Lower leg skin (tissue), 4 donors: ENCODE data around the gene SPEM3. TPM values are rescaled to one million over a fixed set of nuclear protein-coding genes. Genes with fewer than 3 reads are reported as not detected.

Experiments used
- DNase-seq, 2 donors: peaks; one replicate each; pipeline ENCODE4 v3.0.0-alpha.2; 2019; ENCODE audit warnings: low spot score in 2 of 2
- H3K4me3 ChIP-seq: fragments of 200-600 bp; sonication (generic); 2 replicates; pipeline ENCODE4 v1.5.1; 2017; ENCODE audit warnings: mild to moderate bottlenecking, low read depth; ENCODE audit not compliant: poor library complexity, severe bottlenecking
- CTCF ChIP-seq, 3 donors: fragments of 450-650 bp; IDR thresholded peaks; one replicate each; pipeline ENCODE4 v1.5.1; 2016; ENCODE audit warnings: antibody characterized with exemption in 3 of 3, mild to moderate bottlenecking in 3 of 3, moderate library complexity in 2 of 3
- POLR2A ChIP-seq, 2 donors: fragments of 450-650 bp; IDR thresholded peaks; one replicate each; pipeline ENCODE4 v1.6.1; 2016 to 2017; ENCODE audit warnings: antibody characterized with exemption in 2 of 2, mild to moderate bottlenecking in 1 of 2, moderate library complexity in 1 of 2
- WGBS, 2 donors: methylation state at CpG; one replicate each; pipeline ENCODE4 v1.1.5; 2018; 5-methylcytosine and 5-hydroxymethylcytosine counted together
- intact Hi-C: fragments of 100-400 bp; cut with DNase I; formaldehyde crosslinking; loops from one replicate; pipeline ENCODE4 v1.15.0; 2023; ENCODE audit warnings: low total_unique reads
- total RNA-seq, 4 donors: library from RNA; depleted of rRNA; stranded (reverse); fragments of >200 nt; gene quantifications; one replicate each; pipeline ENCODE4 v1.1.0, GENCODE V29; 2016

The SPEM3 gene
- total RNA-seq = not detected

GRCh38 chr17:7428557-7428956 is at the start of gene SPEM3:
SPEM3 (plus strand) TSS chr17:7428857; CDS start chr17:7428903, 46 bp downstream.
- intact Hi-C loops = loop anchor here (10.0 kb wide), 1 partner anchor 64 kb away; no protein-coding TSS in a partner anchor

GRCh38 chr17:7379134-7379533 is 49.5 kb upstream of the SPEM3 start:
- DNase-seq = no peak
- TF ChIP-seq POLR2A (IDR thresholded peaks at IDR 0.05) (no peak), CTCF (IDR thresholded peaks at IDR 0.05) (no peak)
- intact Hi-C loops = no loop called here
- 96 to 99% methylated on average over 3 of the region's 3 CpGs for WGBS, 2 donors
- H3K4me3 ChIP-seq = no peak overlapping the region

More at GRCh38 chr17:7428557-7428956, at the start of gene SPEM3:
- TF ChIP-seq POLR2A (IDR thresholded peaks at IDR 0.05) = no peak
- no peak within 1 kb of the TSS for H3K4me3 ChIP-seq
- DNase-seq = no peak
- 73 to 76% methylated on average over 5 of the region's 5 CpGs for WGBS, 2 donors

- TF ChIP-seq POLR2A (IDR thresholded peaks at IDR 0.05) (no peak), CTCF (IDR thresholded peaks at IDR 0.05) (no peak)
- DNase-seq = peak; percentile 60 to 92
- intact Hi-C loops = no loop called here
- 21 to 38% methylated on average over 3 to 7 of the region's 7 CpGs for WGBS, 2 donors
- peak overlapping the region; percentile 29 for H3K4me3 ChIP-seq
These were observed 48.3 kb upstream of the SPEM3 start for GRCh38 chr17:7380321-7380720.

- 4 to 7% methylated on average over 36 to 48 of the region's 52 CpGs for WGBS, 2 donors
- intact Hi-C loops = no loop called here
- H3K4me3 ChIP-seq = peak within 1 kb of the TSS; percentile 29
- TF ChIP-seq CTCF (IDR thresholded peaks at IDR 0.05) (no peak), POLR2A (IDR thresholded peaks at IDR 0.05) (no peak)
- peak; percentile 48 to 95 for DNase-seq
These were observed 47.6 kb upstream of the SPEM3 start, which contains the start of gene TNK1 for GRCh38 chr17:7380855-7381683. TNK1 (plus strand) TSS chr17:7381089; CDS start chr17:7382927, 1,838 bp downstream.

GRCh38 chr17:7382901-7383300 is 45.8 kb upstream of the SPEM3 start:
- no peak overlapping the region for H3K4me3 ChIP-seq
- no peak for DNase-seq
- TF ChIP-seq CTCF (IDR thresholded peaks at IDR 0.05) = no peak
- TF ChIP-seq POLR2A (IDR thresholded peaks at IDR 0.05) = no peak
- WGBS, 2 donors = 83% methylated on average over 10 of the region's 10 CpGs
- intact Hi-C loops = no loop called here

- H3K4me3 ChIP-seq = no peak overlapping the region
- TF ChIP-seq POLR2A (IDR thresholded peaks at IDR 0.05) (no peak), CTCF (IDR thresholded peaks at IDR 0.05) (no peak)
- intact Hi-C loops = no loop called here
- no peak for DNase-seq
- 71 to 87% methylated on average over 4 to 10 of the region's 11 CpGs for WGBS, 2 donors
These were observed 45.3 kb upstream of the SPEM3 start for GRCh38 chr17:7383371-7383741.
